Duodenal mucosa (tissue), 2 donors: ENCODE results near the gene NOSTRIN.

ENCODE experiments used
- H3K27ac ChIP-seq: one replicate; pipeline ENCODE4 v1.7.0; 2013; ENCODE audit warnings: low read depth, low read length
- H3K27me3 ChIP-seq, 2 donors: one replicate each; pipeline ENCODE4 v1.7.0; 2013; ENCODE audit warnings: low read length in 2 of 2, control low read depth in 1 of 2; ENCODE audit not compliant: insufficient read depth in 2 of 2, control insufficient read depth in 1 of 2
- H3K36me3 ChIP-seq, 2 donors: one replicate each; pipeline ENCODE4 v1.7.0; 2013; ENCODE audit warnings: low read length in 2 of 2, control low read depth in 1 of 2; ENCODE audit not compliant: insufficient read depth in 2 of 2, control insufficient read depth in 1 of 2
- H3K4me1 ChIP-seq, 2 donors: one replicate each; pipeline ENCODE4 v1.7.0; 2013; ENCODE audit warnings: low read length in 2 of 2, control low read depth in 1 of 2; ENCODE audit not compliant: insufficient read depth in 2 of 2, control insufficient read depth in 1 of 2
- H3K4me3 ChIP-seq, 2 donors: one replicate each; pipeline ENCODE4 v1.7.0; 2013; ENCODE audit warnings: low read length in 2 of 2, low read depth in 1 of 2
- H3K9ac ChIP-seq, 2 donors: one replicate each; pipeline ENCODE4 v1.7.0; 2013; ENCODE audit warnings: low read length in 2 of 2, low read depth in 1 of 2
- H3K9me3 ChIP-seq, 2 donors: one replicate each; pipeline ENCODE4 v1.7.0; 2013; ENCODE audit warnings: low read length in 2 of 2, control low read depth in 1 of 2; ENCODE audit not compliant: control insufficient read depth in 1 of 2

The NOSTRIN gene

GRCh38 chr2:168913495-168913894 lies 111.1 kb downstream of the NOSTRIN start:
- Histone ChIP-seq H3K4me1 (no peaks in the 10 kb centered on the region), H3K9me3 (peaks cover 0 to 5% of the 10 kb centered on the region in 2 donors), H3K27ac (no peak overlapping the region), H3K9ac (no peak overlapping the region), H3K4me3 (no peak overlapping the region), H3K36me3 (no peaks in the 10 kb centered on the region), H3K27me3 (peaks cover 2 to 5% of the 10 kb centered on the region in 2 donors)
